Endothelial cell (in vitro differentiated cells): Measurements from ENCODE around the gene AGL. TPM values are rescaled to one million over a fixed set of nuclear protein-coding genes. Genes with fewer than 3 reads are reported as not detected.
"Not testable (repeated sequence)": the region's sequence is repeated elsewhere in the genome, so short reads cannot be mapped to it uniquely, and the experiment has no call there.

Source experiments
- DNase-seq: peaks from one replicate; pipeline ENCODE4 v3.0.0; 2021; ENCODE audit warnings: low spot score
- H3K27ac Mint-ChIP-seq: one replicate; pipeline ENCODE4 v1.8.0; 2021; ENCODE audit warnings: mixed read lengths, inconsistent platforms; ENCODE audit not compliant: unreplicated experiment
- H3K27me3 Mint-ChIP-seq: one replicate; pipeline ENCODE4 v1.8.0; 2021; ENCODE audit warnings: mild to moderate bottlenecking, moderate library complexity, mixed read lengths, inconsistent platforms; ENCODE audit not compliant: unreplicated experiment
- H3K36me3 Mint-ChIP-seq: one replicate; pipeline ENCODE4 v1.8.0; 2021; ENCODE audit warnings: mild to moderate bottlenecking, low read depth, mixed read lengths, inconsistent platforms; ENCODE audit not compliant: unreplicated experiment
- H3K4me1 Mint-ChIP-seq: one replicate; pipeline ENCODE4 v1.8.0; 2021; ENCODE audit warnings: mild to moderate bottlenecking, mixed read lengths, inconsistent platforms; ENCODE audit not compliant: unreplicated experiment
- H3K4me3 Mint-ChIP-seq: one replicate; pipeline ENCODE4 v1.8.0; 2021; ENCODE audit warnings: mild to moderate bottlenecking, mixed read lengths, inconsistent platforms; ENCODE audit not compliant: unreplicated experiment
- H3K9me3 Mint-ChIP-seq: one replicate; pipeline ENCODE4 v1.8.0; 2021; ENCODE audit warnings: mixed read lengths, inconsistent platforms; ENCODE audit not compliant: unreplicated experiment
- total RNA-seq: library from RNA; stranded (reverse); fragmentation: NEBNext Ultra II Directional; extraction: Animal tissue kit (Norgen Biotek cat#: 25700); gene quantifications from one replicate; pipeline ENCODE4 v1.2.1, GENCODE V29; 2021; ENCODE audit not compliant: unreplicated experiment
- TF ChIP-seq, protein P1 (sequence below): fragments of 200-600 bp; sonication (generic); IDR thresholded peaks from one replicate; pipeline ENCODE4 v1.5.0; 2021; ENCODE audit warnings: antibody characterized with exemption; ENCODE audit not compliant: unreplicated experiment

The AGL gene
- total RNA-seq, 1 donor from 2014 or later, result 26.7 TPM

DNA sequence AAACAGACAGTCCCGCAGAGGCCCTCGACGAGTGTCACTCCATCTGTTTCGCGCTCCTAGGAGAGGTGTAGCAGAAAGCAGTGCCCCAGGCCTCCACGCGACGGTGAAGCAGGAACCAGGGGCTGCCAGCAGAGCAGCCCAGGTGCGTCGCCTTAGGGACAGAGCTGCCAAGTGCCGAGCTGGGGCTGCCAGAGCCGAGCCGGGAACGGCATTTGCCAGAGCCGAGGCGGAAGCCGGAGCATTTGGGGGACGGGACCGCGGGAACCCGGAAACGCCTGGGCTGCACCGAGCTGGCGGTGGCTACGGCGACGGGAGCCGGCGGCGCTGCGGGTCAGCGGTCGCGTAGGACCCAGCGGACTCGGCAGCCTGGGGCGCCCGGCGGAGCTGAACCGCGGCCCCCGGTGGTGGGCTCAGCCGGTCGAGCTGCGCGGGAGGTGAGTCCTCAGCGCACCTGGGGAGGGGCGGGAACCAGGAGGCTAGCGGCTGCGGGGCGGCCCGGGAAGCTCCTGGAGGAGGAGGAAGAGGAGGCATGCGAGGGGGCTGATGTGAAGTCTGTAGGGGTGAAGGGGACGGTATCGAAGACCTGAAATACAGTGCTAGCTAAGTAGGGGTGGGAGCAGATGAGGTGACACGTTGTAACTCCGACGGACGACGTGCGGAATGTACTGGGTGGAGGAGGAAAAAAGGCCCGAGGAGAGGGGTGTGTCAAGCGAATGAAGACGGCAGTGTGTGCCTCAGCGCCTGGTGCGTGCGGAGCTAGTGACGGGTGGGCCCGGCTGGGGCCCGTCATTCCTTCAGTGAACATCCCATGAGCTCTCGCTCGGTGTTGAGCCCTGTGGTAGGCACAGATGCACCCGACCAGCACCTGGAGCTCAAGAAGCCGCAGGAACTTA lies 119.8 kb downstream of the AGL start, which contains the start of gene SLC35A3:
Gene SLC35A3, plus strand, starts transcription at position 268 of the 893 bp plus-strand sequence. CDS start 23,559 bp downstream, outside the sequence.
- Mint-ChIP-seq H3K4me1 (peaks cover 18% of the 10 kb centered on the region), H3K27ac (peak within 1 kb of the TSS; percentile 80), H3K36me3 (no peaks in the 10 kb centered on the region), H3K4me3 (peak within 1 kb of the TSS; percentile 100), H3K9me3 (no peaks in the 10 kb centered on the region), H3K27me3 (peaks cover 9% of the 10 kb centered on the region)
- peak; percentile 67 for DNase-seq
- TF ChIP-seq, protein P1, sequence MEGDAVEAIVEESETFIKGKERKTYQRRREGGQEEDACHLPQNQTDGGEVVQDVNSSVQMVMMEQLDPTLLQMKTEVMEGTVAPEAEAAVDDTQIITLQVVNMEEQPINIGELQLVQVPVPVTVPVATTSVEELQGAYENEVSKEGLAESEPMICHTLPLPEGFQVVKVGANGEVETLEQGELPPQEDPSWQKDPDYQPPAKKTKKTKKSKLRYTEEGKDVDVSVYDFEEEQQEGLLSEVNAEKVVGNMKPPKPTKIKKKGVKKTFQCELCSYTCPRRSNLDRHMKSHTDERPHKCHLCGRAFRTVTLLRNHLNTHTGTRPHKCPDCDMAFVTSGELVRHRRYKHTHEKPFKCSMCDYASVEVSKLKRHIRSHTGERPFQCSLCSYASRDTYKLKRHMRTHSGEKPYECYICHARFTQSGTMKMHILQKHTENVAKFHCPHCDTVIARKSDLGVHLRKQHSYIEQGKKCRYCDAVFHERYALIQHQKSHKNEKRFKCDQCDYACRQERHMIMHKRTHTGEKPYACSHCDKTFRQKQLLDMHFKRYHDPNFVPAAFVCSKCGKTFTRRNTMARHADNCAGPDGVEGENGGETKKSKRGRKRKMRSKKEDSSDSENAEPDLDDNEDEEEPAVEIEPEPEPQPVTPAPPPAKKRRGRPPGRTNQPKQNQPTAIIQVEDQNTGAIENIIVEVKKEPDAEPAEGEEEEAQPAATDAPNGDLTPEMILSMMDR, result no peak

GRCh38 chr1:99970713-99971255 lies 120.6 kb downstream of the AGL start:
- TF ChIP-seq, protein P1, result no peak
- peaks cover 18% of the 10 kb centered on the region for H3K4me1 Mint-ChIP-seq
- peaks cover 4% of the 10 kb centered on the region for H3K36me3 Mint-ChIP-seq
- DNase-seq, result no peak
- H3K27ac Mint-ChIP-seq, result peak overlapping the region; percentile 80
- H3K4me3 Mint-ChIP-seq, result peak overlapping the region; percentile 100
- peaks cover 9% of the 10 kb centered on the region for H3K27me3 Mint-ChIP-seq
- H3K9me3 Mint-ChIP-seq, result no peaks in the 10 kb centered on the region

- H3K27me3 Mint-ChIP-seq, H3K27ac Mint-ChIP-seq, H3K36me3 Mint-ChIP-seq, DNase-seq, H3K9me3 Mint-ChIP-seq, H3K4me3 Mint-ChIP-seq: not testable (repeated sequence)
- peaks cover 18% of the 10 kb centered on the region for H3K4me1 Mint-ChIP-seq
Observed at GRCh38 chr1:99972066-99972465, 121.9 kb downstream of the AGL start.

Other genes with a start within 250 kb of the AGL start
- gene PALMD, start 204.2 kb upstream of the AGL start, total RNA-seq, result 1.9 TPM
- gene FRRS1, start 83.7 kb upstream of the AGL start, total RNA-seq, result 4.1 TPM
- 19.0 TPM for gene SLC35A3, start 119.6 kb downstream of the AGL start, total RNA-seq